Right atrium auricular region (tissue), 2 donors: ENCODE results near the gene PDE8B. TPM values are rescaled to one million over a fixed set of nuclear protein-coding genes. Genes with fewer than 3 reads are reported as not detected.

Experiments
- DNase-seq: peaks from one replicate; pipeline ENCODE4 v3.0.0-alpha.2; 2019; ENCODE audit warnings: low spot score
- H3K27ac ChIP-seq, 2 donors: fragments of 200-600 bp; sonication (generic); 1 replicate in 1 of 2; 2 replicates in 1 of 2; pipeline ENCODE4 v1.5.1; 2016 to 2019
- H3K27me3 ChIP-seq, 2 donors: fragments of 200-600 bp; sonication (generic); one replicate each; pipeline versions ENCODE4 v1.5.1 to v1.6.0; 2017 to 2019
- H3K36me3 ChIP-seq: fragments of 200-600 bp; sonication (generic); one replicate; pipeline ENCODE4 v1.5.1; 2016
- H3K4me1 ChIP-seq, 2 donors: fragments of 200-600 bp; sonication (generic); one replicate each; pipeline versions ENCODE4 v1.5.1 to v1.6.0; 2017 to 2019
- H3K4me3 ChIP-seq, 2 donors: fragments of 200-600 bp; sonication (generic); 1 replicate in 1 of 2; 2 replicates in 1 of 2; pipeline ENCODE4 v1.5.1; 2017 to 2019; ENCODE audit warnings: mild to moderate bottlenecking in 1 of 2, moderate library complexity in 1 of 2
- H3K9me3 ChIP-seq, 2 donors: fragments of 200-600 bp; sonication (generic); one replicate each; pipeline ENCODE4 v1.5.1; 2019
- CTCF ChIP-seq, 2 donors: fragments of 200-600 bp; sonication (generic); IDR thresholded peaks; one replicate each; pipeline ENCODE4 v1.5.1; 2019; ENCODE audit warnings: antibody characterized with exemption in 2 of 2
- total RNA-seq, 2 donors: library from RNA; depleted of rRNA; stranded (reverse); fragments of >200 nt; gene quantifications; one replicate each; pipeline ENCODE4 v1.1.0, GENCODE V29; 2016

Gene PDE8B
- total RNA-seq, 2 donors from 2014 or later, result 22.2 to 64.5 TPM

GRCh38 chr5:77251921-77252320 is 41.4 kb downstream of the PDE8B start:
- H3K9me3 ChIP-seq, result no peaks in the 10 kb centered on the region
- no peaks in the 10 kb centered on the region for H3K4me1 ChIP-seq
- H3K27me3 ChIP-seq, result no peaks in the 10 kb centered on the region
- DNase-seq, result no peak
- no peaks in the 10 kb centered on the region for H3K36me3 ChIP-seq
- no peak overlapping the region for H3K4me3 ChIP-seq
- TF ChIP-seq CTCF (IDR thresholded peaks at IDR 0.05), result no peak
- no peak overlapping the region for H3K27ac ChIP-seq

GRCh38 chr5:77255617-77256016 is 45.1 kb downstream of the PDE8B start:
- Histone ChIP-seq H3K36me3 (no peaks in the 10 kb centered on the region), H3K27ac (no peak overlapping the region), H3K27me3 (no peaks in the 10 kb centered on the region), H3K9me3 (no peaks in the 10 kb centered on the region), H3K4me3 (no peak overlapping the region), H3K4me1 (no peaks in the 10 kb centered on the region)
- DNase-seq, result no peak
- no peak for TF ChIP-seq CTCF (IDR thresholded peaks at IDR 0.05)

- no peak overlapping the region for H3K4me3 ChIP-seq
- no peaks in the 10 kb centered on the region for H3K4me1 ChIP-seq
- H3K36me3 ChIP-seq, result no peaks in the 10 kb centered on the region
- no peak overlapping the region for H3K27ac ChIP-seq
- H3K9me3 ChIP-seq, result no peaks in the 10 kb centered on the region
- H3K27me3 ChIP-seq, result no peaks in the 10 kb centered on the region
- DNase-seq, result no peak
- no peak for TF ChIP-seq CTCF (IDR thresholded peaks at IDR 0.05)
Measured at GRCh38 chr5:77256406-77256805, 45.9 kb downstream of the PDE8B start.

GRCh38 chr5:77258652-77259051 is 48.2 kb downstream of the PDE8B start:
- H3K4me1 ChIP-seq, result peaks cover 0 to 6% of the 10 kb centered on the region in 2 donors
- no peaks in the 10 kb centered on the region for H3K36me3 ChIP-seq
- H3K4me3 ChIP-seq, result no peak overlapping the region
- H3K9me3 ChIP-seq, result no peaks in the 10 kb centered on the region
- DNase-seq, result no peak
- H3K27me3 ChIP-seq, result no peaks in the 10 kb centered on the region
- no peak overlapping the region for H3K27ac ChIP-seq
- no peak for TF ChIP-seq CTCF (IDR thresholded peaks at IDR 0.05)

- Histone ChIP-seq H3K9me3 (no peaks in the 10 kb centered on the region), H3K27ac (no peak overlapping the region), H3K27me3 (no peaks in the 10 kb centered on the region), H3K4me1 (peaks cover 0 to 6% of the 10 kb centered on the region in 2 donors), H3K4me3 (no peak overlapping the region), H3K36me3 (no peaks in the 10 kb centered on the region)
- DNase-seq, result no peak
- no peak for TF ChIP-seq CTCF (IDR thresholded peaks at IDR 0.05)
Measured at GRCh38 chr5:77259476-77259875, 49.0 kb downstream of the PDE8B start.

GRCh38 chr5:77262697-77263096 is 52.2 kb downstream of the PDE8B start:
- Histone ChIP-seq H3K27me3 (no peaks in the 10 kb centered on the region), H3K27ac (no peak overlapping the region), H3K4me3 (no peak overlapping the region), H3K9me3 (no peaks in the 10 kb centered on the region), H3K4me1 (peaks cover 0 to 6% of the 10 kb centered on the region in 2 donors), H3K36me3 (no peaks in the 10 kb centered on the region)
- no peak for DNase-seq
- no peak for TF ChIP-seq CTCF (IDR thresholded peaks at IDR 0.05)
